ENCODE results near the gene SCARB1. TPM values are rescaled to one million over a fixed set of nuclear protein-coding genes. Genes with fewer than 3 reads are reported as not detected.

SCARB1 gene
- total RNA-seq, 1 donor = 9.4 TPM

GRCh38 chr12:124822218-124822617 lies 41.4 kb downstream of the SCARB1 start:
- Histone ChIP-seq H3K27ac (ENCODE audit: low read depth, low read length) (no peak overlapping the region), H3K79me2 (ENCODE audit: insufficient read depth, low read length) (no peaks in the 10 kb centered on the region), H3K9me3 (ENCODE audit: low read depth, low read length) (no peaks in the 10 kb centered on the region), H4K20me1 (ENCODE audit: insufficient read depth, low read length) (no peaks in the 10 kb centered on the region), H3K4me2 (ENCODE audit: insufficient read depth, low read length) (no peak overlapping the region), H3K27me3 (ENCODE audit: insufficient read depth, low read length) (no peaks in the 10 kb centered on the region), H3K36me3 (ENCODE audit: insufficient read depth, low read length) (no peaks in the 10 kb centered on the region), H2AFZ (ENCODE audit: low read length) (no peak overlapping the region), H3K4me3 (ENCODE audit: insufficient read depth, low read length) (no peak overlapping the region), H3K4me1 (ENCODE audit: insufficient read depth, low read length) (no peaks in the 10 kb centered on the region)
- DNase-seq (ENCODE audit: insufficient read length, low spot score, missing footprints) = no peak
- TF ChIP-seq, protein P1, sequence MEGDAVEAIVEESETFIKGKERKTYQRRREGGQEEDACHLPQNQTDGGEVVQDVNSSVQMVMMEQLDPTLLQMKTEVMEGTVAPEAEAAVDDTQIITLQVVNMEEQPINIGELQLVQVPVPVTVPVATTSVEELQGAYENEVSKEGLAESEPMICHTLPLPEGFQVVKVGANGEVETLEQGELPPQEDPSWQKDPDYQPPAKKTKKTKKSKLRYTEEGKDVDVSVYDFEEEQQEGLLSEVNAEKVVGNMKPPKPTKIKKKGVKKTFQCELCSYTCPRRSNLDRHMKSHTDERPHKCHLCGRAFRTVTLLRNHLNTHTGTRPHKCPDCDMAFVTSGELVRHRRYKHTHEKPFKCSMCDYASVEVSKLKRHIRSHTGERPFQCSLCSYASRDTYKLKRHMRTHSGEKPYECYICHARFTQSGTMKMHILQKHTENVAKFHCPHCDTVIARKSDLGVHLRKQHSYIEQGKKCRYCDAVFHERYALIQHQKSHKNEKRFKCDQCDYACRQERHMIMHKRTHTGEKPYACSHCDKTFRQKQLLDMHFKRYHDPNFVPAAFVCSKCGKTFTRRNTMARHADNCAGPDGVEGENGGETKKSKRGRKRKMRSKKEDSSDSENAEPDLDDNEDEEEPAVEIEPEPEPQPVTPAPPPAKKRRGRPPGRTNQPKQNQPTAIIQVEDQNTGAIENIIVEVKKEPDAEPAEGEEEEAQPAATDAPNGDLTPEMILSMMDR (IDR thresholded peaks at IDR 0.05; ENCODE audit: extremely low read depth, low read depth, low read length) = no peak

- no peak overlapping the region for H3K4me3 ChIP-seq (ENCODE audit: insufficient read depth, low read length)
- H3K4me1 ChIP-seq (ENCODE audit: insufficient read depth, low read length) = no peaks in the 10 kb centered on the region
- H3K4me2 ChIP-seq (ENCODE audit: insufficient read depth, low read length) = no peak overlapping the region
- no peaks in the 10 kb centered on the region for H3K27me3 ChIP-seq (ENCODE audit: insufficient read depth, low read length)
- H4K20me1 ChIP-seq (ENCODE audit: insufficient read depth, low read length) = no peaks in the 10 kb centered on the region
- no peak overlapping the region for H3K27ac ChIP-seq (ENCODE audit: low read depth, low read length)
- no peaks in the 10 kb centered on the region for H3K79me2 ChIP-seq (ENCODE audit: insufficient read depth, low read length)
- no peak overlapping the region for H2AFZ ChIP-seq (ENCODE audit: low read length)
- TF ChIP-seq, protein P1 (IDR thresholded peaks at IDR 0.05; ENCODE audit: extremely low read depth, low read depth, low read length) = no peak
- no peaks in the 10 kb centered on the region for H3K9me3 ChIP-seq (ENCODE audit: low read depth, low read length)
- DNase-seq (ENCODE audit: insufficient read length, low spot score, missing footprints) = peak; percentile 52
- H3K36me3 ChIP-seq (ENCODE audit: insufficient read depth, low read length) = no peaks in the 10 kb centered on the region
Measured at GRCh38 chr12:124821252-124822200, 42.1 kb downstream of the SCARB1 start.

- Histone ChIP-seq H2AFZ (ENCODE audit: low read length) (no peak overlapping the region), H3K9me3 (ENCODE audit: low read depth, low read length) (no peaks in the 10 kb centered on the region), H3K79me2 (ENCODE audit: insufficient read depth, low read length) (no peaks in the 10 kb centered on the region), H4K20me1 (ENCODE audit: insufficient read depth, low read length) (no peaks in the 10 kb centered on the region), H3K27me3 (ENCODE audit: insufficient read depth, low read length) (no peaks in the 10 kb centered on the region), H3K27ac (ENCODE audit: low read depth, low read length) (no peak overlapping the region), H3K4me3 (ENCODE audit: insufficient read depth, low read length) (no peak overlapping the region), H3K4me2 (ENCODE audit: insufficient read depth, low read length) (no peak overlapping the region), H3K4me1 (ENCODE audit: insufficient read depth, low read length) (no peaks in the 10 kb centered on the region), H3K36me3 (ENCODE audit: insufficient read depth, low read length) (no peaks in the 10 kb centered on the region)
- TF ChIP-seq, protein P1 (IDR thresholded peaks at IDR 0.05; ENCODE audit: extremely low read depth, low read depth, low read length) = no peak
- DNase-seq (ENCODE audit: insufficient read length, low spot score, missing footprints) = peak; percentile 75
Measured at GRCh38 chr12:124820199-124820598, 43.5 kb downstream of the SCARB1 start.

DNA sequence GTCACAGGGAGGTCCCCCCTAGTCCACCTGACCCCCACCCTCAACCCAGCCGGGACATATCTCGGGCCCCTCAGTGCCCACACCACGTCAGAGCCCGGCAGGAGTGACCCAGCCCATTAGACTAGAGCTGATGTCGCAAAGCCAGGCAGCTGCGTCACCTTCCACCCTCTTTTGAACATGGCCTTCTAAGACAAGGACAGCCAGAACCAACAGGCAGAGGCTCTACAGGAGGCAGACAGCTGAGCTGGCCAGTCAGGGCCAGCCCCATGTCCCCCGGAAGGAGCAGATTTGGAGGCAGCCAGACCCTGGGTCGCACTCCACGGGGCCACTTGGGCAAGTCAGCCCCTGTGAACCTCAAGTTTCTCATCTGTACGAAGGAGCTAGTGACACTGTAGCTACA lies 44.1 kb downstream of the SCARB1 start:
- Histone ChIP-seq H2AFZ (ENCODE audit: low read length) (no peak overlapping the region), H3K4me1 (ENCODE audit: insufficient read depth, low read length) (no peaks in the 10 kb centered on the region), H3K36me3 (ENCODE audit: insufficient read depth, low read length) (no peaks in the 10 kb centered on the region), H4K20me1 (ENCODE audit: insufficient read depth, low read length) (no peaks in the 10 kb centered on the region), H3K9me3 (ENCODE audit: low read depth, low read length) (no peaks in the 10 kb centered on the region), H3K79me2 (ENCODE audit: insufficient read depth, low read length) (no peaks in the 10 kb centered on the region), H3K4me2 (ENCODE audit: insufficient read depth, low read length) (no peak overlapping the region), H3K27ac (ENCODE audit: low read depth, low read length) (no peak overlapping the region), H3K27me3 (ENCODE audit: insufficient read depth, low read length) (no peaks in the 10 kb centered on the region), H3K4me3 (ENCODE audit: insufficient read depth, low read length) (no peak overlapping the region)
- DNase-seq (ENCODE audit: insufficient read length, low spot score, missing footprints) = peak; percentile 50
- TF ChIP-seq, protein P1 (IDR thresholded peaks at IDR 0.05; ENCODE audit: extremely low read depth, low read depth, low read length) = no peak

All from osteoblast (primary cell).